ENCODE data around the gene MISP.

- no peak for TF ChIP-seq TBX3 (IDR thresholded peaks at IDR 0.05; ENCODE audit: borderline replicate concordance)
- TF ChIP-seq CTCF (CRISPR knock-in tag; IDR thresholded peaks at IDR 0.05), result no peak
- TF ChIP-seq FOXJ3 (CRISPR knock-in tag; IDR thresholded peaks at IDR 0.05; ENCODE audit: borderline replicate concordance), result no peak
- no peak for TF ChIP-seq KDM5A (IDR thresholded peaks at IDR 0.05; ENCODE audit: borderline replicate concordance, low read length)
- no peak for TF ChIP-seq ZBTB14 (CRISPR knock-in tag; IDR thresholded peaks at IDR 0.05)
Measured at GRCh38 chr19:756821-757688, 6.1 kb downstream of the MISP start.

Data from HepG2 (cell line).